Measurements from ENCODE around the gene SYNGR4. TPM values are rescaled to one million over a fixed set of nuclear protein-coding genes. Genes with fewer than 3 reads are reported as not detected.
A peak's percentile ranks its signal among the peaks of the same experiment; 100 is the strongest.

Gene SYNGR4
- polyA plus RNA-seq, 3 donors = 0.40 to 0.67 (median 0.46) TPM

DNA sequence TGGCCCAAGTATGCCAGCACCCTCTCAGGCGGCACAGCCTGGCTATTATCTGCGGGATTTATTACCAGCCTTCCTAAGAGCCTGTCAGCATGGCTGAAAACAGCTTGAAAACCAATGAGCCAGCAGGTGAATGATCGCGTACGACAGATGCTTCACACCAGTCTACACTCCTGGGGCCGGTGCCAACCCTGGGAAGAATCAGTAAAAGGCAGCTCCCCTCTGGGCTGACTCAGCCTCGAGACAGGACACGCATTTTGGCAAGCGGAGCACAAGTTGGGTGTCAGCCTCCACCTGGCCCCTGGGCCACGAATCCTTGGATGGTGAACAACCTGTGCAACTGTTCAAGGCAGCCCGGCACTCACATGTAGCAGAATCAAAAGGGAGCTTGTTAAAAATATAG, 23.2 kb upstream of the SYNGR4 start:
- DNase-seq (ENCODE audit: low read depth in 3 of 3, low spot score in 2 of 3) = no peak

DNA sequence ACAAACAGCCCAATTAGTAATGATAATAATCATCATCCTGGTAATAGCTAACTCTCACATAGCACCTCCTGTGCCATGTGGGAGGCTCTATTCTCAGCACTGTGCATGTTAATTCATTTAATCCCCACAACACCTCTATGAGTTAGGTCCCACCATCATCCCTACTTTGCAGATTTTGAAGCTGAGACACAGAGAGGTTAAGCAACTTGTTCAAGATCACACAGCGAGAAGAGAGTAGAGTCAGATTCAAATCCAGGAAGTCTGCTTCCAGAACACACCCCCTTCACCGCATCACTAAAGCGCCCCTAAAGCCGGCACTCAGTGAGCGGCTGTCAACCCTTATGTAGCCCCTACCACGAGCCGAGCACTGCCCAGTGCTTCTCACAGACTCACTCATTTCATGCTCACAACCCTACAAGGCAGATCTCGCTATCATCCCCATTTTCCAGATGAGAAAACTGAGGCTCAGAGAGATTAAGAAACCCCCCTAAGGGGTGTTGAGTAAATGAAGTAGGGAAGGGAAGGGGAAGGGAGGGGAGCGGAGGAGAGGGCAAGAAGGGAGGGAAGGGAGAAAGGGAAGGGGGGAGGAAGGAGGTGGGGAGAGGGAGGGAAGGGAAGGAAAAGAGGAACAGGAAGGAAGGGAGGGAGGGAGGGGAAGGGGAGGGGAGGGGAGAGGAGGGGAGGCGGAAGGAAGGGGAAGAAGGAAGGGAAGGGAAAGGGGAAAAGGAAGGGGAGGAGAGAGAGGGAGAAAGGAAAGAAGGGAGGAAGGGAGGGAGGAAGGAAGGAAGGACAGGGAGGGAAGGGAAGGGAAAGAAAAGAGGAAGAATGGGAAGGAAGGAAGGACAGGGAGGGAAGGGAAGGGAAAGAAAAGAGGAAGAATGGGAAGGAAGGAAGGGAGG, 22.4 kb upstream of the SYNGR4 start:
- DNase-seq (ENCODE audit: low read depth in 3 of 3, low spot score in 2 of 3) = no peak

- DNase-seq (ENCODE audit: low read depth in 3 of 3, low spot score in 2 of 3) = no peak
These were observed 21.8 kb upstream of the SYNGR4 start for GRCh38 chr19:48342414-48342738.

GRCh38 chr19:48342841-48343540, 21.2 kb upstream of the SYNGR4 start:
- no peak for DNase-seq (ENCODE audit: low read depth in 3 of 3, low spot score in 2 of 3)

DNA sequence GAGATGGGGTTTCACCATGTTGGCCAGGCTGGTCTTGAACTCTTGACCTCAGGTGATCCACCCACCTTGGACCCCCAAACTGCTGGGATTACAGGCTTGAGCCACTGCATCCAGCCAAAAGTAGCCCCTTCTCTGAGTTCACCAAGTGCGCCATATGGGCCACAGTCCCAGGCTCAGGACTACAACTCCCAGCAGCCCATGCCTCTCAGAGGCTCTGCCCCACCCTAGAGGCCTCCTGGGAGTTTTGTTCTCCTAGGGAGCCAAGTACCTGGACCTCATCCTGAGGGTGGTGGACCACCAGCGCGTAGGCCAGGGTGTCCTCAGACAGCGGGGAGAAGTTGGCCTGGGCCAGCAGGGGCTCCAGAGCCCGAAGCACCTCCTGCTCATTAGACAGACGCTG, 19.3 kb upstream of the SYNGR4 start:
- DNase-seq (ENCODE audit: low read depth in 3 of 3, low spot score in 2 of 3) = no peak

- DNase-seq (ENCODE audit: low read depth in 3 of 3, low spot score in 2 of 3) = no peak
These were observed 18.0 kb upstream of the SYNGR4 start for GRCh38 chr19:48346191-48346590.

DNA sequence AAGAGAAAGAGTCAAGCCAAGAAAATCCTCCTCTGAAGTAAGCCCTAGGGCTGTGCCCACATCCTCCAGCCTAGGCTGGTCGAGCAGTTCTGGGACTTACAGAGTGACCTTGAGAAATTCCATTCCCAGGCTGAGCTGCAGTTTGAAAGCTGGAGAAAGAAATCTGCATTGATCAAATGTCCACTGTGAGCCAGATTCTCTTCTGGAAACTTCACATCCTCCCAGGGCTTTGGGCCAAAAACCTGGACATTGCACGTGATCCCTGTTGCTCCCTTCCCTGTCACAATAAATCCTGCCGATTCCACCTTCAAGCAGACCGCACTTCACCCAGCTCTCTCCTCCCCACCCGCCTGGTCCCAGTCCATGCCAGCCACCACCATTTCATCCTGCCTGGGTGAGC, 16.1 kb upstream of the SYNGR4 start:
- DNase-seq (ENCODE audit: low read depth in 3 of 3, low spot score in 2 of 3) = no peak

GRCh38 chr19:48348737-48349136, 15.4 kb upstream of the SYNGR4 start:
- no peak for DNase-seq (ENCODE audit: low read depth in 3 of 3, low spot score in 2 of 3)

DNA sequence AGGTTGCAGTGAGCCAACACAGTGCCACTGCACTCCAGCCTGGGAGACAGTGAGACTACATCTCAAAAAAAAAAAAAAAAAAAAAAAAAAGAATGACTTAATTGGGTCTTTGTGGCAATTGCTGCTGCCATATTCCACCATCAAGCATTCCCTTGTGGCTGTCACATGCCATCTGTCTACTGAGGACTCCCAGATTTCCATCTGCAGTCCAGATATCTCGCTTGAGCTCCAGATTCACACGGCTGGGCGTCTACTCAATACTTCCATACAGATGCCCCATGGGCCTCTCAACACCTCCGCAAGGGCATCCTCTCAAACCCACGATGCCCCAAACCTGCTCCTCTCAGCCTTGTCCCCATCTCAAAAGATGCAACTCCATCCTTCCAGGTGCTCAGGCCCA, 13.3 kb upstream of the SYNGR4 start:
- DNase-seq (ENCODE audit: low read depth in 3 of 3, low spot score in 2 of 3) = no peak

DNA sequence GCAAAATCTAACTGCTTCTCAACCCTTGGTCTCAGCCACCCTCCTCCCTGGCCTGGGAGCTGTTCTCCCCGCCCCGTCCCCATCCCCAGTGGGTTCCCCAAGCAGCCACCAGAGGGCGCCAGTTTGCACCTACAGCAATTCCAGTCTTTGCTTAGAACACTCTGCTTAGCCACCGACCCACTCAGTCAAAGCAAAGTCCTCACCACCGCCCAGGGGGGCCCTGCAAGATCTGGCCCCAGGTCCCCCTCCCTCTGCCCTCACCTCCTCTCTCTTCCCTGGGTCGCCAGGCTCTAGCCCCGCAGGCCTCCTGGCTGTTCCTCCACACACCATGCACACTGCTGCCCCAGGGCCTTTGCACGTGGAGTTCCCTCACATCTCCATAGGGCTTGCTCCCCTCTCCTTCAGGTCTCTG, 12.8 kb upstream of the SYNGR4 start:
- DNase-seq (ENCODE audit: low read depth in 3 of 3, low spot score in 2 of 3) = no peak

GRCh38 chr19:48353677-48354076, 10.5 kb upstream of the SYNGR4 start:
- no peak for DNase-seq (ENCODE audit: low read depth in 3 of 3, low spot score in 2 of 3)

- no peak for DNase-seq (ENCODE audit: low read depth in 3 of 3, low spot score in 2 of 3)
These were observed 9.7 kb upstream of the SYNGR4 start for GRCh38 chr19:48354332-48354992.

DNA sequence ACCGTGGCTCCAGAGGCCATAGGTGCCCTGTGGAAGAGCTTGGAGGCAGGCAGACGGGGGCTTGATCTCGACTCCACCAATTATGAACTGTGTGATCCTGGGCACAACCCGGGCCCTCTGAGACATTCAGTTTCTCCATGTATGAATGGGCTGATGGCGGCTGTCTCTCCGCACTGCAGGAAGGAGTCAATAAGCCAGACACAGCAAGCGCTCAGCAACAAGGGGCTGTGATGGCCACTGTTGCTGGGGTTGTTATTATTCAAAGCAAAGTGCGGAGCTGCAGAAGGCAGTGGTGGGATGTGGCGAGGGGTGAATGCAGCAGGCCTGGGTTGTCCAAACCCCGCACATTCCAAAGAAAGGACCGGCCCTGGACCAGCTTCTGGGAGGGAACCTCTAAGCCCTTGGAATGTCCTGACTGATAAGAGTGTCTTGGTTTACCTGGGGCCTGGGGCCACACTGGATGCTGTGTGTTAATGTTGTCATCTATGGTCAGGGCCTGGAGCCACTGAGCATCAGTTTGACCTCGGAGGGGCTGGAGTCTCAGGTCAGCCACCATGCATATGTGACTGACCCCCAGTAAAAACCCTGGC, 8.7 kb upstream of the SYNGR4 start:
- no peak for DNase-seq (ENCODE audit: low read depth in 3 of 3, low spot score in 2 of 3)

GRCh38 chr19:48359123-48359522, 5.0 kb upstream of the SYNGR4 start:
- DNase-seq (ENCODE audit: low read depth in 3 of 3, low spot score in 2 of 3) = no peak

GRCh38 chr19:48361912-48362311, 2.3 kb upstream of the SYNGR4 start:
- DNase-seq (ENCODE audit: low read depth in 3 of 3, low spot score in 2 of 3) = no peak

GRCh38 chr19:48362716-48363499, 1.3 kb upstream of the SYNGR4 start:
- peak; percentile 80 to 90 (median 83) for DNase-seq (ENCODE audit: low read depth in 3 of 3, low spot score in 2 of 3)

DNA sequence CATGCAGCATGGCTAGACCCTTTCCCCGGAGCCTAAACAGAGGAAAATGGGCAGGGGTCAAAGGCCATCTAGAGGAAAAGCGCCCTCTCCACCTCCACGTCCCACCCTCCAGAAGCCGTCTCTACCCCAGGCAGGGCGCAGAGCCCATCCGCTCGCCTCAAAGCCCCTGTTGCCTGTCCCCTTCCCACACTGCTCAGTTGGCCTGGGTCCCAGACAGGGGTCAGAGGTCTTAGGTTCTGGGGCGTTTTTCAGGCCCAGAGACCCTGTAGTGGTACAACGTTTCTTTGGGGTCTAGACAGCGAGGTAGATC, 712 bp upstream of the SYNGR4 start:
- no peak for DNase-seq (ENCODE audit: low read depth in 3 of 3, low spot score in 2 of 3)

GRCh38 chr19:48364598-48365348, 606 bp downstream of the SYNGR4 start:
- no peak for DNase-seq (ENCODE audit: low read depth in 3 of 3, low spot score in 2 of 3)

GRCh38 chr19:48365602-48366001, 1.4 kb downstream of the SYNGR4 start:
- DNase-seq (ENCODE audit: low read depth in 3 of 3, low spot score in 2 of 3) = no peak

GRCh38 chr19:48367855-48368254, 3.7 kb downstream of the SYNGR4 start:
- no peak for DNase-seq (ENCODE audit: low read depth in 3 of 3, low spot score in 2 of 3)

All from right renal cortex interstitium (tissue), 3 donors.